PC-9 (cell line): ENCODE data around the gene AVPI1.

Source experiments
- CTCF ChIP-seq: fragments of 200-600 bp; sonication (generic); conservative IDR thresholded peaks from 2 replicates; pipeline ENCODE4 v1.6.1; 2017; ENCODE audit warnings: mixed run types, antibody characterized with exemption, mild to moderate bottlenecking, moderate library complexity
- EZH2 ChIP-seq: fragments of 200-600 bp; sonication (generic); IDR thresholded peaks from 2 replicates; pipeline ENCODE4 v1.8.0; 2017; ENCODE audit warnings: antibody characterized with exemption, low read depth

GRCh38 chr10:97673736-97674525, 13.1 kb downstream of the AVPI1 start:
- TF ChIP-seq CTCF, result no peak
- no peak for TF ChIP-seq EZH2
